ENCODE measurements around the gene LIF. TPM values are rescaled to one million over a fixed set of nuclear protein-coding genes. Genes with fewer than 3 reads are reported as not detected.

LIF gene
- polyA plus RNA-seq, 1 of the 3 experiments (the other 2 are of a cell fraction), result 24.6 TPM

- TF ChIP-seq CTCF (IDR thresholded peaks at IDR 0.05) (no peak), USF2 (IDR thresholded peaks at IDR 0.05; ENCODE audit: borderline replicate concordance, low read depth, low read length) (no peak), YY1 (IDR thresholded peaks at IDR 0.05; ENCODE audit: low read depth) (no peak), RFX5 (IDR thresholded peaks at IDR 0.05; ENCODE audit: low read length) (no peak), ELF1 (IDR thresholded peaks at IDR 0.05) (no peak), RXRA (IDR thresholded peaks at IDR 0.05; ENCODE audit: borderline replicate concordance, low read depth) (no peak), RAD21 (IDR thresholded peaks at IDR 0.05; ENCODE audit: low read length) (no peak)
Observed at GRCh38 chr22:30227438-30228228, 18.9 kb downstream of the LIF start (continued).

- ChIA-PET POLR2A (no interaction called here), CTCF (interaction anchor here (1.4 to 1.5 kb wide), 2 partner anchors 29 to 37 kb away, joined by 4 read pairs; no protein-coding TSS in a partner anchor)
- Histone ChIP-seq H2AFZ (ENCODE audit: low read depth) (no peak overlapping the region), H3K27ac (ENCODE audit: low read depth in 2 of 2, low read length in 1 of 2) (no peak overlapping the region), H3K79me2 (ENCODE audit: insufficient read depth) (no peaks in the 10 kb centered on the region), H3K4me2 (no peak overlapping the region), H3F3A (replicated peaks; ENCODE audit: insufficient read depth) (no peaks in the 10 kb centered on the region), H3K9ac (no peak overlapping the region), H3K36me3 (replicated peaks in 1 of 2; ENCODE audit: control insufficient read depth in 1 of 2, insufficient read depth in 2 of 2, low read length in 1 of 2) (no peaks in the 10 kb centered on the region), H3K27me3 (ENCODE audit: insufficient read depth) (no peaks in the 10 kb centered on the region), H4K20me1 (ENCODE audit: insufficient read depth) (no peaks in the 10 kb centered on the region), H3K9me3 (no peaks in the 10 kb centered on the region), H3K4me3 (ENCODE audit: low read depth in 2 of 2, low read length in 1 of 2) (no peak overlapping the region), H3K4me1 (ENCODE audit: control insufficient read depth in 1 of 2, insufficient read depth in 2 of 2, low read depth in 1 of 2, low read length in 1 of 2) (no peaks in the 10 kb centered on the region; a peak in 1 of 4 replicates), H3K9me2 (no peaks in the 10 kb centered on the region)
- 88% methylated on average over 11 of the region's 11 CpGs for WGBS (ENCODE audit: low lambda C conversion rate)
- no peak for DNase-seq
- TF ChIP-seq IRF3 (IDR thresholded peaks at IDR 0.05; ENCODE audit: low read depth, low read length) (no peak), REST (IDR thresholded peaks at IDR 0.05; ENCODE audit: low read depth, low read length) (no peak), FOXM1 (IDR thresholded peaks at IDR 0.05; ENCODE audit: low read depth) (no peak), RAD21 (IDR thresholded peaks at IDR 0.05; ENCODE audit: low read length) (no peak), GATA2 (CRISPR knock-in tag; IDR thresholded peaks at IDR 0.05) (no peak), ZBTB33 (IDR thresholded peaks at IDR 0.05; ENCODE audit: borderline replicate concordance, low read depth) (no peak), CHD2 (IDR thresholded peaks at IDR 0.05; ENCODE audit: low read length, partially characterized antibody) (no peak), PBX3 (IDR thresholded peaks at IDR 0.05) (no peak), FOXJ3 (CRISPR knock-in tag; IDR thresholded peaks at IDR 0.05) (no peak), EP300 (IDR thresholded peaks at IDR 0.05; ENCODE audit: borderline replicate concordance in 1 of 2, low read depth in 1 of 2, low read length in 1 of 2) (no peak), POLR2AphosphoS5 (IDR thresholded peaks at IDR 0.05; ENCODE audit: low read depth, low read length) (no peak), EZH2phosphoT487 (IDR thresholded peaks at IDR 0.05; ENCODE audit: borderline replicate concordance, low read depth) (no peak)
Observed at GRCh38 chr22:30226192-30226832, 20.2 kb downstream of the LIF start.

Data from SK-N-SH (cell line).